HG03066 (cell line): Measurements from ENCODE around the gene CLSTN3.
A peak's percentile ranks its signal among the peaks of the same experiment; 100 is the strongest.

Experiments used
- ATAC-seq: cut with Tn5 transposase; IDR thresholded peaks from one replicate; pipeline ENCODE4 v1.9.1; 2021; ENCODE audit warnings: low read depth; ENCODE audit not compliant: unreplicated experiment

Gene CLSTN3

DNA sequence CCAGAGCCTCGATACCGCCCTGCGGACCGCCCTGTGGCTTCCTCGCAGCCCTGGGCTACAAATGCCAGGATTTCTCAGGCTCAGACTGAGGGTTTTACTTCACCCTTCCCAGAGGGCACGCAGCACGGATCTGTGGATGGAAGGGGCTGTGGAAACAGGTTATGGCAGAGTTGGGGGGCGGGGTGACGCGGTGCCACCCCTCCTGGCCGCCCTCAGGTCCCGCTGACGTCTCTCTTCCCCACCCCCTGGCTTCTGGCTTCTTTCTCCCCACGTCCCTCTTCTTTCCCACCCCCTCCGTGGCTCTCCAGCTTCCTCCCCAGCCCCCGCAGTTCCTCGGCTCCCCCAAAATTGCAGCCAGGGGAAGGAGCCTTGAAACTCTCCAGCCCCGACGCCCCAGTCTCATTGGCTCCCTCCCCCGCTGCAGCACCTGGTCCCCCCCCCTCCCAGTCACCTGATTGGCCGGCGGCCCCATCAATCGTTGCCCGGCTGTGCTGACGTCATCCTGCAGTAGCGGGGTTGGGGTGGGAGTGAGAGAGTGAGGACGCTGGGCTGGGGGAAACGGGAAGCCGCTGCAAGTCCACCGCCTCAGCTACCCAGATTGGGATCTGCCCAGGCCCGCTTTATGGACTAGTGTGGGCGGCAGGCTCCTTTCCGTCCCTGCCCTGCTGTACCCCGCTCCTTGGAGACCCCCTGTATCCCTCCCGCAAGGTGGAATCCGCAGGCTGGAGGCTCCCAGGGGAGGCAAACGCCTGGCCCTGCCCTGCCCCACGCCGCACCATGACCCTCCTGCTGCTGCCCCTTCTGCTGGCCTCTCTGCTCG is at the start of gene CLSTN3:
CLSTN3 (plus strand) TSS at position 500 of the 820 bp plus-strand sequence; CDS start at position 778, 278 bp downstream.
- ATAC-seq = peak; percentile 80

DNA sequence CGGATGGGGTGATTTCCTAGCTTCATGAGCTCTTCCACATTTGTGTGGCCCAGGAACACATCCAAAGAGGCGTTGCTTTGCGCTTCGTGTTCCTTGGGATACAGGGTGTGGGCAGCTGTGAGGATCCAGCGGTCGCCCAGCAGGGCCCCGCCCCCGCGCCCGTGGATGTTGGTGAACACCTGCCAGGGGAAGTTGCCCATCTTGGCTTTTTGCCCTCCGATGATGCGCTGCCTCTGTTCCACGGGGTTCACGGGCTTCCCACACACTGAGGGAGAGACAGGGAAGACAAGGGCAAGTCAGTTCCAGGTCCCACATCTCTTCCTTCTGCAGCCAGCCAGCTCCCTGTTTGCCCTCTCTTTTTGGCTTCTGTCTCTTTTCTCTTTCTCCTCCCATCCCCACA is 49.1 kb upstream of the CLSTN3 start:
- ATAC-seq = no peak

GRCh38 chr12:7083125-7083524 is 47.0 kb upstream of the CLSTN3 start:
- no peak for ATAC-seq

DNA sequence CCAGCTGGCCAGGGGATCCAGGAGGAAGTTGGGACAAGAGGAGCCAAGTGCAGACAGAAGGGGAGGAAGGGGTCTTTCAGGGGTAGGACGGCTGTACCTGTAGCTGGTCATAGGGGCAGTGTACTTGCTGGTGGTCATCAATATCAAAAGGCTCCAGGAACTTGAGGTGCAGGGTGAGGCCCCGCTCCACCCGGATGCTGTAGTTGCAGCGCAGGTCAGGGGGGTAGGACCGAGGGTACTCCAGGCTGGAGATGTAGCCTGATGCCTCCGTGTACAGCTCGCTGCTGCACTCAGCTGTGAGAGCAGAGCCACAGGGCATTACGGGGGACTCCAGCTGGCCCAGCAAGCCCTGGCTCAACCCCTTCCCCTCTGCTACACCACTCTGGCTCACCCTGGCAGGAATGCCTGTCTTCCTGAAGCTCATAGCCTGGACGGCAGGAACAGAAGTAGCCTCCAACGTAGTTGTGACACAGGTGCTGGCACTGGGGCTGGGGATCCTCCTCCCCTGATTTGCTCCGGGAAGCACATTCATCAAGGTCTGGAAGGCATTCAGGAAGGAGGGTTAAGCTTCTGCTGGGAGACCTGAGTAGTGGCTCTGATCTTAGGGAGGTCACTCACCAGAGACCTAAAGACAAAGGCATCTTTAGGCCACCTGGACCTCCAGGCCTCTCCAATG is 40.8 kb upstream of the CLSTN3 start:
- no peak for ATAC-seq

DNA sequence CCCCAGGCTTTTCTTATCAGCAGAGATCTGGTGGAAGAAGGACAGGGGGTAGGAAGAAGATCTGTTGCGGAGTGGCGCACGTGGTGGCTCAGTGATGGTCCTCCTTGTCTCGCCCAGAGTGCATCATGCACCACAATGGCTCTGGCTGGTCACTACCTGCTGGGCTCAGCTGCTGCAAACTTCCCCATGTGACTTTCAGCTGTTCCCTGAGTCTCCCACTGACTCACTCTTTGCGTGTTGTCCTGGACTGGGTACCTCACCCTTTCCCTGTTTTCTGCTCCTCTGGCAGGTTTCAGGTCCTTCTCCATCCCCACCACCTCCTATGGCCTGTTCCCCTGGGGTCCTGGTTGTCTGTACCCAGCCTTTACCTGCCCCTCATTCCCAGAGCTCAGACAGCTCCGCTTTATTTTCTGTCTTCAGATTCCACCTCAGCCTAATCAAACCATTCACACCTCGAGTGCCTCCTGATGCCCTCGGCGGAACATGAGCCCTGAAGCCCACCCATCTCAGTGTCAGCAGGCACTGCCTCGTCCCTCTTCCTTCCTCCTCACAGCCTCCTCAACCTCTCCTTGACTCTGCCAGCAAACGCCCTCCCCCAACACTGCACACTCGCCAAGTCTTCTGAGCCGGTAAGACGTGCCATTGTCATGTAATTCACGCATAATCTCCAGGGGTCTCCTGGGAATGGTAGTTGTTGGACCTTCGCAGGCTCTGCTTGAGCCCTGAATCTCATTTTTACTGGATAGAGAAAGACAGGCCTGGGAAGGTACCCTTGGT is 39.8 kb upstream of the CLSTN3 start:
- no peak for ATAC-seq

GRCh38 chr12:7091171-7091570 is 39.0 kb upstream of the CLSTN3 start:
- no peak for ATAC-seq

DNA sequence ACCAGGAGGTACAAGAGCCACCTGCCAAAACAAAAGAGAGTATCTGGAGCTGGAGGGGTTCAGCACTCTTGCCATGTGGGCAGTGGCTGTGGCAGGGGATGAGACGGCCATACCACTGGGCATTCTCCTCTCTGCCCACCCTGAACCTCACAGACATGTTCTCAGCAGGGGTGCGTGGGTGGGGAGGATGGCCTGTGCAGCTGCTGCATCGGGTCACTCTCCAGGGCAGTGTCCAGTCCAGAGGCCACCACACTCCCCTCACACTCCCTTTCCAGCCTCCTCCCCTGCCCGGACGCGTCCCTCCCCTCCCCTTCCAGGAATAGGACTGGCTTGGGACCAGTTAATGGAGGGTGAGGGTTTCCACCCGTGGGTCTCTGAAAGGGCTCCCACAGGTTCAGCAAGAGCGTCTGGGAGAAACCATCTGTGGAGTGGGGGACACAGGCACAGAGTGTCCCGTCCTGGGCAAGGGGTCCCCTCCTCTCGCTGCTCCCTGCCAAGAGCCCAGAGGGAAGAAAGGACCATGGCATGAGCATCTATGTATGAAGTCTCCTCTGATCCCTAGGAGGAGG is 38.4 kb upstream of the CLSTN3 start:
- no peak for ATAC-seq

DNA sequence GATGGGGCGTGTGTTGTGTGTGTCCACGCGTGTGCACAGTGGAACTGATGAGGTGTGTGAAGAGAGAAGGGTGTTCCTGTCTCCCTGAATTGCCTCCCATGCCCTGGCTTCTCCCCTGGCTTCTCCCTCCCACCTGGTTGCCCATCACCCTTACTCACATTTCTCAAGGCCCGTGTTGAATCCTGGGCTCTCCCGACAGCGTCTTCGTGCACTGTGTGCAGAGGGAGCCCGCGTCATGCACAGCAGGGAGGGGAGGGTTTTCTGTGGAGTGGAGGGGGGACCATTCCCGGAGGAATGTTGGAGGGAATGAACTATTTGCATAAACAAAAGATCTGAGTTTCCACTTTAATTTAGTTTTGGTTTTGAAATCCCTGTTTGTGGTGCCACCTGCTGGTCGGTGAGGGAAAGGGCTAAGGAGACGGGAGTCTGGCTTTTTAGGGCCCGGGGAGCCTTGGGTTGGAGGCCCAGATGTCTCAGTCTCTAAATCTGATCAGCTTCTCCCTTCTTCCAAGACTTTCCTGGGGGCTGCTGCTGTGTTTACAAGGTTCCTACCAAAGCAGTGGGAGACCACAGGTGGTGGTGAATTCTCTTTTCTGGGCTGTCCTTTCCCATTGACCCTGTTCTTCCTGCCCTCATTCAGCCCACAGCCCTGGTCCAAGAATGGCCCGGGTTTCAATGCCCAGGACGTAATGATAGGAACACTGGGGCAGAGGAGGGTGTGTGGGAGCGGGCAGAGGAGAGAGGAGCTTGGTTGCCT is 37.8 kb upstream of the CLSTN3 start, which contains the start of gene C1R:
C1R (minus strand) TSS at position 217 of the 757 bp plus-strand sequence; CDS start at position 160, 57 bp downstream.
- no peak for ATAC-seq

DNA sequence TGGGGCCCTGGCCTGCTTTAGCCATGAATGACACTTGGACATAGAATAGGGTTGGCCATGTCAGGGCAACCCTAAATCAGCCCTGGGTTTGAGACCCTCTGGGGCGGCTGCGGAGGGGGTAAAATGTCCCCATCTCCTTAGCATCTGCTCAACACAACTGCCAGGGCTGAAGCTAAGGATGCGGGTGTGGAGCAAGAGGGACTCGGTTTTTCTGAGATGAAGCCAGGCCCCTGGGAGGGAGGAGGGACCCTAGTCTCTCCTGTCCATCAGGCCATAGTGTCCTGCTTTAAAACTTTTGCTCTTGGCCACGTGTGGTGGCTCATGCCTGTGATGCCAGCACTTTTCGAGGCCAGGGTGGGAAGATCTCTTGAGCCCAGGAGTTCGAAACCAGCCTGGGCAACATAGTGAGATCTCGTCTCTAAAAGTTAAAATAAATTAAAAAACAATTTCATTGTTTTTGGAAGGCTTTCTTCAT is 37.1 kb upstream of the CLSTN3 start:
- no peak for ATAC-seq

GRCh38 chr12:7093486-7093885 is 36.7 kb upstream of the CLSTN3 start:
- no peak for ATAC-seq

- no peak for ATAC-seq
Measured at GRCh38 chr12:7093892-7094291, 36.3 kb upstream of the CLSTN3 start.

DNA sequence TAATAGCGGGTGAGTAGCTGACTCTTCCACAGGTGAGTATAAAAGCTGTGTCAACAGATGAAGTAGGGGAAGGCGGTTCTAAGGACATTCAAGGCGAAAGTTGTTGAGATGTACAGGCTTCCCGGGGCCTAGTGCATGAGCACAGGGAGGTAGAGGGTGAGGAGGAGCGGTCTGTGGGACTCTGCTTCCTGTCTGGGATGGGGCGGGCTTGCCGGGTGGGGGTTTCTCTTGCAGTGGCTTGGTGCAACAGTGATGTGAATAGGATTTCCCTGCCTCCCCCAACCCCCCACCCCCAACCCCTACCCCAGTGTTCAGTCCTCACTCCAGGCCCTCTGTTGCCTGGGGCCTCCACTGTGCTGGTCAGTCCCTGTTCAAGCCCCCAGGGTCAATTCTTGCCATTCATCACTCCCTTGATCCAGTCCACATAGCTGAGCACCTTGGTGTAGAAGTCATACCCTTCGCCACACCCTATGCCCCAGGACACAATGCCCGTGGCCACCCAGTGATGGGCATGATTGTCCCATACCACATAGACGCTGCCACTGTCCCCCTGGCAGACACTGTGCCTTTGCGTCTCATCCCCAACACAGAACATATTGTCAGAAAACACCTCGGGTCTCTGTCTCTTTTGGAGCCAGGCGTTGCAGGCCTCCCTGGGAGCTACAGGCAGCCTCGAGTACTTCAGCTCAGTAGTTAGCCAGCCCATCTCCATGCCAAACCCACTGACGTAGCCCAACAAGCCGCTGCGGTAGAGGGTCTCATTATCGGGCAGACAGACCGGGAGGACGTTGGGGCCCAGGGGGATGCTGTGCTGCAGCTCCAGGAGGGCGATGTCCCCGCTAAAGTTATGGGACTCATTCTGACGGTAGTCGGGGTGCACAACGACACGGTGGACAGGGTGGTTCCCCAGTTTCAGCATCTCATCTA is 33.9 kb upstream of the CLSTN3 start:
- ATAC-seq = no peak

DNA sequence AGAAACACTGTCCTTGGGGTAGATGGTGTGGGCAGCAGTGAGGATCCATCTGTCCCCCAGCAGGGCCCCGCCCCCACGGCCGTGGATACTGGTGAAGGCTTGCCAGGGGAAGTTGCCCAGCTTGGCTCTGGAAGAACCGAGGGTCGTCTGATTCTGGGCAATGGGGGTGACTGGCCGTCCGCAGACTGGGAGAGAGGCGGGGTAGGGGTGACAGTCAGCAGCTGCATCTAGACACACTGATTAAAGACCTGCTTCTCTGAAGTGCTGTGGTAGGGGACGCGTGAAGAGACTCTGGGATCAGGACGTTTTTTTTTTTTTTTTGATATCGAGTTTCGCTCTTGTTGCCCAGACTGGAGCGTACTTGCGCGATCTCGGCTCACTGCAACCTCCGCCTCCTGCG is 33.2 kb upstream of the CLSTN3 start:
- no peak for ATAC-seq

GRCh38 chr12:7099290-7099996 is 30.7 kb upstream of the CLSTN3 start:
- ATAC-seq = no peak

- ATAC-seq = no peak
Measured at GRCh38 chr12:7100239-7100638, 29.9 kb upstream of the CLSTN3 start.

GRCh38 chr12:7101047-7101693 is 29.0 kb upstream of the CLSTN3 start:
- ATAC-seq = no peak

- no peak for ATAC-seq
Measured at GRCh38 chr12:7101694-7102131, 28.5 kb upstream of the CLSTN3 start.

DNA sequence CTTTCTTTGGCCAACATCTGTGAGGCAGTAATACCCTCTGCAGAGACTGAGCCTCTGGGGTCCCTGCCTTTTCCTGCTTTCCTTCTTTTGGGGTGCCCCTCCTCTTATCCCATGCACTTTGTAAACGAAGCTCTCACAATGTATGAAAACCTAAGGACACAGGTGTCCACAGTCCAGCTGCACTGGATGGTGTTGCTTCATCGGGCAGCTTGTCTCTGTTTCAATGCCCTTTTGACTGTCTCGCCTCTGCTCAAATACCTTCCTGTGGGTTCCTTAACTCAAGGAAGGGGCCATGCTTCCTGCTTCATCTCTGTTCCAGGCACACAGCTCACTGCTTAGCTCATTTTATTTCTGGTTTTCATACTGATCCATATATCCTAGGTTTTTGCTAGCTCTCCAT is 27.6 kb upstream of the CLSTN3 start:
- ATAC-seq = no peak
